Measurements from ENCODE around the gene CPNE4. TPM values are rescaled to one million over a fixed set of nuclear protein-coding genes. Genes with fewer than 3 reads are reported as not detected.

CPNE4 gene
- total RNA-seq, 2 donors from 2014 or later = 1.7 to 2.5 TPM

DNA sequence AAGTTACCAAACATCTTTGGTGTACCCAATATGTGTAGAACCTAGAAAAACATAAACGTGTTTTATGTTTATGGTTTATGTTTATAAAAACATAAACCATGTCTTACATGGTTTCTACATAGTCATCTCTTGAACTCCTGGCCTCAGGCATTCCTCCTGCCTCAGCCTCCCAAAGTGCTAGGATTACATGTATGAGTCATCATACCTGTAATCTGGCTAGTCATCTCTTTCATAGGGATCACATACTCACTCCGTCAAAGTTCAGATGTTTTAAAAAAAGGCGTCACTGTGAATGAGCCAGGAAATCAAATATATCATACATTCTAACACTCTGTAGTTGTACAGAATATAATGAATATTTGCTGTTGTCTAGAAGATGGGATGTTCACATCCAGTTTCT, 178.6 kb downstream of the CPNE4 start:
- Histone ChIP-seq H3K36me3 (ENCODE audit: control insufficient read depth, insufficient read depth, low read length) (no peaks in the 10 kb centered on the region), H3K9ac (ENCODE audit: extremely low read depth, low read length, poor library complexity, severe bottlenecking) (no peak overlapping the region), H3K4me1 (ENCODE audit: control insufficient read depth, insufficient read depth, low read length) (no peaks in the 10 kb centered on the region), H3K4me3 (ENCODE audit: low read length) (no peak overlapping the region), H3K27ac (ENCODE audit: low read depth, low read length) (no peak overlapping the region), H3K27me3 (ENCODE audit: control insufficient read depth, insufficient read depth, low read length, poor library complexity, severe bottlenecking) (no peaks in the 10 kb centered on the region), H3K9me3 (ENCODE audit: control insufficient read depth, low read length) (no peaks in the 10 kb centered on the region)
- Mint-ChIP-seq H3K36me3 (ENCODE audit: low read depth) (no peaks in the 10 kb centered on the region), H3K27me3 (ENCODE audit: insufficient read depth) (no peaks in the 10 kb centered on the region), H3K9me3 (no peaks in the 10 kb centered on the region), H3K4me1 (no peaks in the 10 kb centered on the region), H3K4me3 (no peak overlapping the region), H3K27ac (no peak overlapping the region)
- TF ChIP-seq, protein P1, sequence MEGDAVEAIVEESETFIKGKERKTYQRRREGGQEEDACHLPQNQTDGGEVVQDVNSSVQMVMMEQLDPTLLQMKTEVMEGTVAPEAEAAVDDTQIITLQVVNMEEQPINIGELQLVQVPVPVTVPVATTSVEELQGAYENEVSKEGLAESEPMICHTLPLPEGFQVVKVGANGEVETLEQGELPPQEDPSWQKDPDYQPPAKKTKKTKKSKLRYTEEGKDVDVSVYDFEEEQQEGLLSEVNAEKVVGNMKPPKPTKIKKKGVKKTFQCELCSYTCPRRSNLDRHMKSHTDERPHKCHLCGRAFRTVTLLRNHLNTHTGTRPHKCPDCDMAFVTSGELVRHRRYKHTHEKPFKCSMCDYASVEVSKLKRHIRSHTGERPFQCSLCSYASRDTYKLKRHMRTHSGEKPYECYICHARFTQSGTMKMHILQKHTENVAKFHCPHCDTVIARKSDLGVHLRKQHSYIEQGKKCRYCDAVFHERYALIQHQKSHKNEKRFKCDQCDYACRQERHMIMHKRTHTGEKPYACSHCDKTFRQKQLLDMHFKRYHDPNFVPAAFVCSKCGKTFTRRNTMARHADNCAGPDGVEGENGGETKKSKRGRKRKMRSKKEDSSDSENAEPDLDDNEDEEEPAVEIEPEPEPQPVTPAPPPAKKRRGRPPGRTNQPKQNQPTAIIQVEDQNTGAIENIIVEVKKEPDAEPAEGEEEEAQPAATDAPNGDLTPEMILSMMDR (conservative IDR thresholded peaks at IDR 0.05) = no peak
- 96 to 100% methylated on average over 2 of the region's 3 CpGs for WGBS, 2 experiments (ENCODE audit: insufficient coverage in 1 of 2, insufficient read length in 1 of 2)
- no peak for DNase-seq

DNA sequence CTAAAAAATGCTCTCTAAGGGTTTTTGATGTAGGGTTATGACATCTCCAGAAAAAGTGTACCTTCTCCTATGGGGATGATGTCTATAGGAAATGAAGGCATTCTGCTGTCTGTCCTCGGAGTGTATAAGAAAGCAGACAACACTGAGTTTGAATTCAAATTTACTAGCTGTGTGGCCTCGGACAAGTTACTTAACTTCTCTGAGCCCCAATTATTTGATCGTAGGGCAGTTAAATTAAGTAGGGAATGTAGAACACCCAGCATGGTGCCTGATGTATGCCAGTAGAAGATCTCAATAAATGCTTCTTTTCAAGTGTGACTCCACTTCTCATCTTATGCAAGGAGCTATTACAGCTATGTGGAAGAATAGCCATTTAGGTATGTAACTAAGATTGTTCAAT, 184.6 kb downstream of the CPNE4 start:
- no peaks in the 10 kb centered on the region for H3K36me3 Mint-ChIP-seq (ENCODE audit: low read depth)
- no peaks in the 10 kb centered on the region for H3K9me3 ChIP-seq (ENCODE audit: control insufficient read depth, low read length)
- H3K36me3 ChIP-seq (ENCODE audit: control insufficient read depth, insufficient read depth, low read length) = no peaks in the 10 kb centered on the region
- H3K9ac ChIP-seq (ENCODE audit: extremely low read depth, low read length, poor library complexity, severe bottlenecking) = no peak overlapping the region
- H3K27ac ChIP-seq (ENCODE audit: low read depth, low read length) = no peak overlapping the region
- H3K4me1 ChIP-seq (ENCODE audit: control insufficient read depth, insufficient read depth, low read length) = no peaks in the 10 kb centered on the region
- H3K4me1 Mint-ChIP-seq = peaks cover 2% of the 10 kb centered on the region
- TF ChIP-seq, protein P1 (conservative IDR thresholded peaks at IDR 0.05) = no peak
- no peak overlapping the region for H3K4me3 ChIP-seq (ENCODE audit: low read length)
- H3K27ac Mint-ChIP-seq = no peak overlapping the region
- H3K9me3 Mint-ChIP-seq = no peaks in the 10 kb centered on the region
- DNase-seq = no peak
- WGBS, 2 experiments (ENCODE audit: insufficient coverage in 1 of 2, insufficient read length in 1 of 2) = 92 to 94% methylated on average over 3 of the region's 3 CpGs
- no peaks in the 10 kb centered on the region for H3K27me3 Mint-ChIP-seq (ENCODE audit: insufficient read depth)
- no peak overlapping the region for H3K4me3 Mint-ChIP-seq
- H3K27me3 ChIP-seq (ENCODE audit: control insufficient read depth, insufficient read depth, low read length, poor library complexity, severe bottlenecking) = no peaks in the 10 kb centered on the region

DNA sequence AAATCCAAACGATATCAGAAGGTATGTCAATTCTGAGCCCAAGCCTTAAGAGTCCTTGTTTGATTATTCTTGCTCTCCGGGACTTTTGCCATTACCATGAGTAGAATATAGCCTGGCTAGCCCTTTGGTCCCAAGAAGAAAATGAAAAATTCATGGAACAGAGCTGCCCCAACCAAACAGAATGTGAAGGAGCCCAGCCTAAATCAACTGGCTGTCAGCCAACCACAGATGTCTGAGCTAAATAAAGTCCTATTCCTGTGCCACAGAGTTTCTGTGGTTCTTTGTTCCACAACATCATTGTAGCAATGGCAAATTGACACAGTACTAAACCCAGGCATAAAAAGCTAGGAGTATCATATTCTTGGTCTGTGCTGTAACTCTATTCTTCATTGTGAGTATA, 185.2 kb downstream of the CPNE4 start:
- no peaks in the 10 kb centered on the region for H3K9me3 Mint-ChIP-seq
- no peak overlapping the region for H3K4me3 Mint-ChIP-seq
- no peaks in the 10 kb centered on the region for H3K36me3 ChIP-seq (ENCODE audit: control insufficient read depth, insufficient read depth, low read length)
- no peak for DNase-seq
- peaks cover 2% of the 10 kb centered on the region for H3K4me1 Mint-ChIP-seq
- no peak overlapping the region for H3K27ac Mint-ChIP-seq
- no peaks in the 10 kb centered on the region for H3K9me3 ChIP-seq (ENCODE audit: control insufficient read depth, low read length)
- H3K4me3 ChIP-seq (ENCODE audit: low read length) = no peak overlapping the region
- WGBS, 2 experiments (ENCODE audit: insufficient coverage in 1 of 2, insufficient read length in 1 of 2) = 95 to 100% methylated on average over 1 to 2 of the region's 2 CpGs
- H3K27ac ChIP-seq (ENCODE audit: low read depth, low read length) = no peak overlapping the region
- H3K9ac ChIP-seq (ENCODE audit: extremely low read depth, low read length, poor library complexity, severe bottlenecking) = no peak overlapping the region
- H3K27me3 Mint-ChIP-seq (ENCODE audit: insufficient read depth) = no peaks in the 10 kb centered on the region
- no peaks in the 10 kb centered on the region for H3K4me1 ChIP-seq (ENCODE audit: control insufficient read depth, insufficient read depth, low read length)
- H3K36me3 Mint-ChIP-seq (ENCODE audit: low read depth) = no peaks in the 10 kb centered on the region
- no peaks in the 10 kb centered on the region for H3K27me3 ChIP-seq (ENCODE audit: control insufficient read depth, insufficient read depth, low read length, poor library complexity, severe bottlenecking)
- TF ChIP-seq, protein P1 (conservative IDR thresholded peaks at IDR 0.05) = no peak

All from endodermal cell (in vitro differentiated cells).